SH-SY5Y (cell line): ENCODE results near the gene KRTAP5-3.

ENCODE experiments used
- GATA3 ChIP-seq: IDR thresholded peaks from 2 replicates; pipeline ENCODE4 v1.6.1; 2011; ENCODE audit warnings: low read depth, mild to moderate bottlenecking, low read length, moderate library complexity

KRTAP5-3 gene

DNA sequence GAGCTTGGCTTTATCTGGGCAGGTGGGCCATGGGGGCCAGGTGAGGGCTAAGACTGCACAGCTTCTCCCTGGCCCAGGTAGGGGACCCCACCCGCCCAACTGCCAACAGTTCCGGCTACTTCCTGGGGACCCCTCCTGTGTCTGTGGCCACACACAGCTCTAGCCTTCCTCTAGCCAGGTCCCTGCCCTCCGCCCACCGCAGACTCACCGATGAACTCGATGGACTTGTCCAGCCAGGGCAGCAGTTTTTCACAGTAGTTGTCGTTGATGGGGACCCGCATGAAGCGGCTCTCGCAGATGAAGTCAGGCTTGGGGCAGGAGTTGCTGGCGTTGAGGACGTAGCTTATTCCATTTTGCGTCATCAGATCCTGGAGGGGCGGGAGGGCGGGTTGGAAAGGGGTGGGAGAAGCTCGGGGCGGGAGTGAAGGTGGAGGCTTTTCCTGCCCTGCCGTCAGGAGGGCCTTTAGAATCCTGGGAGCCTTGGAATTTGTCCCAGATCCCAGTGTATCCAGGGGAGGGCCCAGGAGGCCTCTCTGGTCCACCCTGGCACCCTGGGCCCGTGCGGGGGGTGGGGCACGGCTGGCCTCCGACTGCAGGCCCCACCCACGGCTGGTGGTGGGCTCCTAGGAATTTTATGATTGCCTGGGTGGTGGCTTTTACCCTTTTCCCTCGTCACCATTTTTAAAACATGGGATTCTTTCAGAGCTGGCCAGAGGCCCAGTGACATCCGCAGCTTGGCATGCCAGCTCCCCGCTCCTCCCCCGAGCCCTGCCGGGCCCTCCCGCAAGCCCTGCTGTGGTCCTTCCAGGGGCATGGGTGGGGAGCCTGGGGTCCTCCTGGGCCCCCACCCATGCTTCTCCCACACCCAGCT is 50.1 kb downstream of the KRTAP5-3 start:
- no peak for TF ChIP-seq GATA3
